Stimulated activated naive CD8-positive, alpha-beta T cell treated with anti-CD3 and anti-CD28 coated beads, Interleukin-15, amount 100 ng/mL, for 72 hours (primary cell): ENCODE data around the gene PLCB1.
"Not testable (repeated sequence)": the region's sequence is repeated elsewhere in the genome, so short reads cannot be mapped to it uniquely, and the experiment has no call there.

ENCODE experiments used
- ATAC-seq: fragments of 150-1000 bp; cut with Tn5 transposase; 2 replicates; pipeline ENCODE4 v1.10.0; 2021; ENCODE audit warnings: mild to moderate bottlenecking, moderate library complexity
- DNase-seq, 2 donors: peaks; one replicate each; pipeline ENCODE4 v3.0.0; 2021 to 2022
- H3K27ac Mint-ChIP-seq, 2 donors: one replicate each; pipeline ENCODE4 v1.8.0; 2022; ENCODE audit warnings: mild to moderate bottlenecking in 2 of 2, mixed read lengths in 2 of 2, moderate library complexity in 2 of 2
- H3K27me3 Mint-ChIP-seq: one replicate; pipeline ENCODE4 v1.8.0; 2022; ENCODE audit warnings: mixed read lengths
- H3K4me1 Mint-ChIP-seq: one replicate; pipeline ENCODE4 v1.8.0; 2022; ENCODE audit warnings: mild to moderate bottlenecking, mixed read lengths
- H3K4me3 Mint-ChIP-seq, 2 donors: one replicate each; pipeline ENCODE4 v1.8.0; 2022; ENCODE audit warnings: mild to moderate bottlenecking in 2 of 2, mixed read lengths in 2 of 2, moderate library complexity in 1 of 2
- H3K9me3 Mint-ChIP-seq, 2 donors: one replicate each; pipeline ENCODE4 v1.8.0; 2022; ENCODE audit warnings: mixed read lengths in 2 of 2

Gene PLCB1

DNA sequence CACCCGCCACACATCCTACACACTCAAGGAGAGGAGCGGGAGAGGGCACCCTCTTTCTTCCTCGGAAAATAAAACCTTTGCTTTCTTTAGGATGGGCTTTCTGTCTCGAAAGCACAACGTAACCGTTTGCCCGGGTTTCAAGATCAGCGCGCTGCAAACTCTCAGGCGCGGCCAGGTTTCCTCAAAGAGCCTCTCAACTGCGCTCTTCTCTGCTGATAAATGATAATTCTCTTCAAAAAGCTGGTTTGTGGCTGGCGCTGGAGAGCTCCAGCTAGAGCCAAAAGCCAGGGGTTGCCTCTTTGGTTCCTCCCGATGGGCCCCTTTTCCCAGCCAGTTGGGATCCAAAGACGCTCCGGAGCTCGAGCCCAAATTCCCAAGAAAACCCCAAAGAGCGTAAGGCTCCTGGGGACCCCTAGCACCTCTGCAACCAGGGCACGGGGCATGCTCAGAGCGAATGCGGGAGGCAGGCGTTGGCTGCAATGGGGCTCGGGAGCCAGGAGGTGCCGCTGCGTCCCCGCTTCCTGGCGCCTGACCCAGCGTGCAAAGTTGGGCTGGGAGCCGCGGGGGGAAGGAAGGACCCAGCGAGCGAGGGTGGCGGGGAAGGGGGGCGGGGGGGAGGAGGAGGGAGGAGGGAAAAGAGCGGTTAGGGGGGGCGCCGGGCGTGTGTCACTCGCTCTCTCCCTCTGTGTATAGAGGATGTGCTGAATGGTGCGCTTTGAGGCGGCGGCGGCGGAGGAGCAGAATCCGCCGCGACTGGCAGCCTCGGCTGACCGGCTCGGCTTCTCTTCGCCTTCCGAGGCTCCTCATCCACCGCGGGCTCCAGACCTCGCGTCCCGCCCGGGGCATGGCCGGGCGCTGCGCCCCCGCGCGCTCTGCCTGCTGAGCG is at the start of gene PLCB1:
TSS of gene PLCB1 (plus strand) at position 669 of the 886 bp plus-strand sequence. CDS start 386 bp downstream, outside the sequence.
- Mint-ChIP-seq H3K27ac (peak within 1 kb of the TSS in 1 of 2 donors; percentile 68), H3K4me1 (peaks cover 22% of the 10 kb centered on the region), H3K9me3 (no peaks in the 10 kb centered on the region), H3K4me3 (peak within 1 kb of the TSS; percentile 77 to 87), H3K27me3 (peaks cover 51% of the 10 kb centered on the region)
- peak; percentile 88 for ATAC-seq
- peak; percentile 81 to 82 for DNase-seq

DNA sequence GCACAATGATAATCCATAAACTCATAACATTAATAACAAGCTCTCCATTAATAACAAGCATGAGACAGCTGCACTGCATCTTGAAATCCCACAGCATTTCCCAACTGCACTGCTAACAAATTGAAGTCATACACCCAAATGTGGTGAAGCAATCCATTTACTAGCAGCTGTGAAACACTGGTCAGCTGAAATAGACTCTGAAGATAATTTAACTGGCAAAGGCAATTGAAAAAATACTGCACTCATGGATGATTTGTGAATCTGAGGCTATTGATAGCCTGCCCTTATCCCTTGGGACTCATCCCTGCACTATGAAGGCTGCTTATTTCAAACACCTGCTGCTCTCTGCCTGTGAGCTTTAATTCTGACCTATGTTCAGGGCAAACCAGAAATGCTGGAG is 49.1 kb upstream of the PLCB1 start:
- Mint-ChIP-seq H3K4me1 (no peaks in the 10 kb centered on the region), H3K4me3 (no peak overlapping the region), H3K9me3 (no peaks in the 10 kb centered on the region), H3K27ac (no peak overlapping the region), H3K27me3 (peaks cover 7% of the 10 kb centered on the region)
- DNase-seq, result no peak
- ATAC-seq, result no peak

DNA sequence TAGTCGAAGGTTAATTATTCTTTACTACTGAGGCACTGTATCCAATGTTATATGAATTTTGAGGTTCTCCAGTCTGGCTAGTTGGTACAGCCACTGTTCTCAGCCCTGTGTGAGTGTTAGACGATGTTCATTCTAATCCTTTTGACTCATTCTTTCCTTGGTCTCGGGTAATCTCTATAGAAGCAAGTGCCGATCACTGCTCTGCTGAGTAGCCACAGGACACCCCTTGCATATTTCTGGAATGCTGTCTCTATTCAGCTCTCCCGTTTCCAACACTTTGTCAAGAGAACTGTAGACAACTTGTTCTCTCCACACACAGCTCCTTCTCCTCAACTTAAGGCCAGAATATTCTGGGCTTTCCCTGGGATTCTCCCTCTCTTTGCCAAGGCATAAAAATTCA is 42.4 kb upstream of the PLCB1 start:
- H3K27ac Mint-ChIP-seq, result no peak overlapping the region
- no peak for DNase-seq
- ATAC-seq, result no peak
- H3K4me1 Mint-ChIP-seq, result no peaks in the 10 kb centered on the region
- no peaks in the 10 kb centered on the region for H3K9me3 Mint-ChIP-seq
- no peak overlapping the region for H3K4me3 Mint-ChIP-seq
- peaks cover 14% of the 10 kb centered on the region for H3K27me3 Mint-ChIP-seq

DNA sequence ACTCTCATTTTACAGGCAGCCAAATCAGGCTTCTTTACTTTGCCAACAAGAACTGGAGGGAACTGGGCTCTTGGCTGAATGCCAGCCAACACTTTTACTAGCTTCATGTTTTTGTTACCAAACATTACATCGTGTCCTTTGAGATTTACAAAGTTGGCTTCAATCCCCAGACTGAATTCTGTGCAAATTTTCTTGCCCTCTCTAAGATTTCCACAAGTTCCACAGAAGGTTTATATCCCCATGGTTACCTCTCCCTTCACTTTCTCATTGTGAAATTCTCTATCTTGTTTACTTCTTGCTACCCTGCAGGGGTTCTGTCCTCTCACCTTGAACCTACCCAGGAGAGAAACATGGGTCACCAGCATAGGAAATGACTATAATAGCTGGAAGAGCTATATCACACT is 37.6 kb upstream of the PLCB1 start:
- no peak for ATAC-seq
- no peak overlapping the region for H3K4me3 Mint-ChIP-seq
- no peaks in the 10 kb centered on the region for H3K9me3 Mint-ChIP-seq
- H3K4me1 Mint-ChIP-seq, result no peaks in the 10 kb centered on the region
- no peak for DNase-seq
- H3K27me3 Mint-ChIP-seq, result no peaks in the 10 kb centered on the region
- H3K27ac Mint-ChIP-seq, result no peak overlapping the region

DNA sequence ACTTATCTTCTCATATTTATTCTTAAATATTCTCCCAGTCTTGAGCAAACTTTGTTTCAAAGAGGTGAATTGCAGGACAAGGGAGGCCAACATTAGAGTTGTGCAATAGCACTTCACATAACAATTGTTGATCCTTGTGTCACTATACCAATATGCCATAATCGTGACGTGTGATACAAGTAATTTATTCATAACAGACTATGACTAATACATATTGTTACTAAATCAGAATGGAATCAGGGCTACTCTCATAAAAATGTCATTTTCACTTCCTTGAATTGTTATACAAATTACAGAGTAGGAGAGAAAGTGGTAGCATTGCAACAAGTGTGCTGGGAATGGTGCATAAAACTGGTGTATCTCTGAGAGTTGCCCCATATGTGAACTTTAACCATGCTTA is 37.2 kb upstream of the PLCB1 start:
- Mint-ChIP-seq H3K9me3 (no peaks in the 10 kb centered on the region), H3K27ac (no peak overlapping the region), H3K27me3 (no peaks in the 10 kb centered on the region), H3K4me3 (no peak overlapping the region), H3K4me1 (no peaks in the 10 kb centered on the region)
- no peak for ATAC-seq
- no peak for DNase-seq

DNA sequence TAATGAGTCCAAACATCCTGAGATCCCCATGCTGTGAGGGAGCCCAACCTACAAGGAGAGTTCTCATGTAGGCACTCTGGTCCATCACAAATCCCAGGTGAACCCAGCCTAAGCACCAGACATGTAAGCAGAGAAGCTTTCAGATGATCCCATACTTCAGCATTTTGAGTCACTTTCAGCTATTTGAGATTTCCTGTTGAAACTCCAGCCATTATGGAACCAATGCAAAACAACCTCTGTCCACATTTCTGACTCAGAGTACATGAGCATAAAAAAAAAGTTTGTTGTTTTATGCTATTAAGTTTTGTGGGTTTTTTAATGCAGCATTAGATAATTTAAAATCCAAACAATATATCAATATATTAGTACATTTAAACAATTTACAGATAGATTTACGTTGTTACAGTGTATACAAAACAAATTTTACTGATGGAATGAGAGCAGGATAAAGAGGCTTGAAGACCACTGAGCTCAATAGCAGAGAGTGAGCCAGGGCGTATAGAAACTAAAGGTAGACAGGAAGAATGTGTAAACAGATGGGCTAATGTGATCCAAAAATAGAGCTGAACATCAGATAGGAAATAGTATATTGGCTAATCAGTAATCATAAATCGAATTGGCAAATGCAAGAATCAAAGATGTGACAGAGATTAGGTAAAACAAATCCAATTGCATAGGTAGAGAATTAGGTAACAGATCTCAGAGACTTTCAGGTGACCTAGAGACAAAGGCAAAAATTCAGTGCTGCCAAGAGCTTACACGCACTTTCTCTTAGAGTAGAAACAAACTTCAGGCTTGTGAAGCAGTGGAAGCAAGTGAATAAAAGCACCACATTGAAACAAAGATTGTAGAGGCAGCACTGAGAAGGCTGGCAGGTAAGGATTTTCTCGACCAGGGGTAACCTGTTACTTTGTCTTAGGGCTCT is 36.2 kb upstream of the PLCB1 start:
- DNase-seq (no peak), ATAC-seq (no peak)
- H3K27me3 Mint-ChIP-seq, result peaks cover 6% of the 10 kb centered on the region
- no peaks in the 10 kb centered on the region for H3K9me3 Mint-ChIP-seq
- no peak overlapping the region for H3K27ac Mint-ChIP-seq
- H3K4me3 Mint-ChIP-seq, result no peak overlapping the region
- H3K4me1 Mint-ChIP-seq, result no peaks in the 10 kb centered on the region

DNA sequence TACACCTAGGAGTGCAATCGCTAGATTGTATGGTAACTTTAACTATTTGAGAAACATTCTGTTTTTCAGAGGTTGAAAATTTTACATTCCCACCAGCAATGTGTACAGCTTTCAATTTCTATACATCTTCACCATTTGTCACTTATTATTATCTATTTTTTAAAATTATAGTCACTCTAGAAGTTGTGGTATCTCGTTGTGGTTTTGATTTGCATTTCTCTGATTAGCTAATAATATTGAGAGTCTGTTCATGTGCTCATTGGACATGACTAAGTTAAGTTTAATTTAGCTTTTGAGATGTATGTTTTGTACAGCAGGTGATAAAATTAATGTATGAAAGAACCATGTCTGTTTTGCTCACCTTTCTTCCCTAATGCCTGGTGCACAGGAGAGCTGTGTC is 34.8 kb upstream of the PLCB1 start:
- Mint-ChIP-seq H3K27ac (no peak overlapping the region), H3K4me3 (no peak overlapping the region), H3K27me3 (peaks cover 8% of the 10 kb centered on the region), H3K4me1 (no peaks in the 10 kb centered on the region), H3K9me3 (no peaks in the 10 kb centered on the region)
- DNase-seq (no peak), ATAC-seq (no peak)

DNA sequence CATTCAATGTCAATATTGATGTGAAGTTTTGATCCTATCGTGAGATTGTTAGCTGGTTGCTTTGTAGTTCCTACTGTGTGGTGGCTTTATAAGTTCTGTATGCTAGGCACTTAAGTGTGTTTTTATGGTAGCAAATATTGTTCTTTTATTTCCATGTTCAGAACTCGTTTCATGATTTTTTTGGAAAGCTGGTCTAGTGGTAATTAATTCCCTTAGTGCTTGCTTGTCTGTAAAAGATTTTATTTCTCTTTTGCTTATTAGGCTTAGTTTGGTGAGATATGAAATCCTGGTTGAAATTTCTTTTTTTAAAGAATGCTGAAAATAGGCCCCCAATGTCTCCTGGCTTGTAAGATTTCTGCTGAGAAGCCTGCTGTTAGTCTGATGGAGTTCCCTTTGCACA is 27.8 kb upstream of the PLCB1 start:
- DNase-seq, result no peak
- no peak overlapping the region for H3K27ac Mint-ChIP-seq
- H3K4me3 Mint-ChIP-seq, result no peak overlapping the region
- no peaks in the 10 kb centered on the region for H3K4me1 Mint-ChIP-seq
- peaks cover 23% of the 10 kb centered on the region for H3K27me3 Mint-ChIP-seq
- peaks cover 13 to 25% of the 10 kb centered on the region in 2 donors for H3K9me3 Mint-ChIP-seq
- no peak for ATAC-seq

DNA sequence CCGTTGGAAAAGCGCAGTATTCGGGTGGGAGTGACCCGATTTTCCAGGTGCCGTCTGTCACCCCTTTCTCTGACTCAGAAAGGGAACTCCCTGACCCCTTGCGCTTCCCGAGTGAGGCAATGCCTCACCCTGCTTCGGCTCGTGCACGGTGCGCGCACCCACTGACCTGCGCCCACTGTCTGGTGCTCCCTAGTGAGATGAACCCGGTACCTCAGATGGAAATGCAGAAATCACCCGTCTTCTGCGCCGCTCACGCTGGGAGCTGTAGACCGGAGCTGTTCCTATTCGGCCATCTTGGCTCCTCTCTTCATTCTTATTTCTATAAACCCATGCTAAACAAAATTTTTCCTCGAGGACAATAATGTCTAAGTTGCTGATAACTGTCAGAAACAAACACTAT is 17.5 kb upstream of the PLCB1 start:
- H3K4me1 Mint-ChIP-seq, ATAC-seq, DNase-seq, H3K27me3 Mint-ChIP-seq, H3K9me3 Mint-ChIP-seq, H3K4me3 Mint-ChIP-seq, H3K27ac Mint-ChIP-seq: not testable (repeated sequence)

DNA sequence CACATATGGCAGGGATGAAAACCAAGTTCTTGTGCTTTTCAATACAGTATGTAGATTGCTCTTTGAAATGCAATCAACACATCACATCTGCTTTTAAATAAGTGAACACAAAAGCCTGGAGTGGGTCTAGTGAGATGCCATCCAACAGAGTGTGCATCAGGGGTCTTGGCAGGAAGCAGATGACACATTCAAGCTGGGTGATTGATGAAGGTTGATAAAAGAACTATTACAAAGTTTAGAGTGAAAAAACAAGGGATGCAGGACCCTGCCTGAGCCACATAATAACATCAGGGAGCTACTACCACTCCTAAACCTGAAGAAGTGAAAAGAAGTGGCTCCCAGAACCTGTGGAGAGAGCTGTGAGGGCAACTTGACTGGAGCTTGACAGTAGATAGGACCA is 16.6 kb upstream of the PLCB1 start:
- no peak for ATAC-seq

DNA sequence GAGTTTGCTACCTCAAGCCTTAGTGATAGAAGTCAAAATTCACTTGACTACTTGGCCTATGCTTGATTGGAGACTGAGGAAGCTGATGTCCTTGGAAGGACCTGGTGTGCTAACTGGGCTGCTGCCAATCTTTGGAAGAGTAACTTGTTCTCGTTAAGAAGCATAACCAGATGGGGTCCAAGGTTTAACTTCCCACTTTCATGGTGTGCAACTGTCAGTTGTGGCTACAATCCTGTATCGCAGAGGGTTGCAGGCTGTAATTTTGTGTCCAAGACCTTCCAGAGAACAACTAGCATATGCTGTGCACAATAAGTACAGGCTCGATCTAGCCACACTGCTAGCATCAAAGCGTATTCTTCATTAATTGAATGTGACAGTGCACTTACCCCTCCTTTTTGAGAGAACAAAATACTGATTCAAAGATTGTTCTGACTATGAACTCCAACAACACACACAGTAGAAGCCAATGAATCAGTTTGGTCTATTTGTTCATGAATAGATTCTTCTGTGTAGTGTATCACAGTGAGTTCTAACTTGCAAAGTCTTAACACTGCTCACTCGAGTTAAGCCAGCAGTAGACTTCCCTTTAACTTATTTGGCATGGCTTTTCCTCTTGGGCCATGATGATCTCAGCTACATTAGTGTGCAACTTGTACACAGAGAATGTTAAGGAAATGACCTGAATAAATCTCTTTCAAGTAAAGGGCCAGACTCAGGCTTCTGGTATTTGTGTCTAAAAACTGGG is 15.8 kb upstream of the PLCB1 start:
- no peaks in the 10 kb centered on the region for H3K9me3 Mint-ChIP-seq
- DNase-seq (no peak), ATAC-seq (no peak)
- no peak overlapping the region for H3K27ac Mint-ChIP-seq
- H3K27me3 Mint-ChIP-seq, result peaks cover 5% of the 10 kb centered on the region
- no peaks in the 10 kb centered on the region for H3K4me1 Mint-ChIP-seq
- H3K4me3 Mint-ChIP-seq, result no peak overlapping the region

More for the DNA sequence above, 16.6 kb upstream of the PLCB1 start:
- Mint-ChIP-seq H3K4me1 (no peaks in the 10 kb centered on the region), H3K4me3 (no peak overlapping the region), H3K27ac (peak overlapping the region in 1 of 2 donors; percentile 46), H3K9me3 (no peaks in the 10 kb centered on the region), H3K27me3 (no peaks in the 10 kb centered on the region)
- no peak for DNase-seq

DNA sequence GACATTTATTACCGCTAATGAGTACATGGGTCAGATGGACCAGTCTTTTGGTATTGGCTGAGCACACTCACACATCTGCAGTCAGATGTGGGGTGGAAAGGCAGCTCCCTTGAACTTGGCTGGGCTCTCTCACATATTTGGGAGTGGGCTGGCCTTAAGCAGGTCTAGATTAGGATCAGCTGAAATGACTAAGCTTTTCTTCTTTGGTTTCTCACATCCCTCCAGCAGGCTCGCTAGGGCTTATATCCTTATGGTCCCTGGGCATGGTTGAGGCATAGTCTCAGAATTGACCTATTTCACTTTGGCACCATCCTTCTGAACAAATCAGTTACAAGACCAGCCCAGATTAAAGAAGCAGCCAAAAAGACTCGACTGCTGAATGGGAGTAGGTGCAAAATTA is 14.4 kb upstream of the PLCB1 start:
- H3K4me3 Mint-ChIP-seq, result no peak overlapping the region
- no peak for ATAC-seq
- no peaks in the 10 kb centered on the region for H3K9me3 Mint-ChIP-seq
- DNase-seq, result no peak
- peaks cover 5% of the 10 kb centered on the region for H3K27me3 Mint-ChIP-seq
- no peak overlapping the region for H3K27ac Mint-ChIP-seq
- no peaks in the 10 kb centered on the region for H3K4me1 Mint-ChIP-seq

DNA sequence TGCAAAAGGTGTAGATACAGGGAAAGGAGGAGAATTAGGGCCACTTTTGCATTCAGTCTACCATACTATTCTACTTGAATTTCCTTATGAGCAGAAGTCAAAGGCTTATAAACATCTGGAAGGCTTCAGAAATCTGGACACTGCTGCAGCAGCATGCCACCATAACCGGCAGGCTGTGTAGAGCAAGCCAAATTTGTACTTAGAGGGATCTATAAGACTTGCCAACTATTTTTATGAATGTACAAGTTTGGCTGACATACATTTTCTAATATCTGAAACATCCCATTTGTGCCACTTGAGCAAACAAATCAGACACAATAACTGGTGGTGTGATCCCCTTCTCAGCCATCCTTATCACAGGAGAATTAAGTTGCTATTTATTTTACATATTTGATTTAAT is 14.0 kb upstream of the PLCB1 start:
- Mint-ChIP-seq H3K4me1 (no peaks in the 10 kb centered on the region), H3K27me3 (peaks cover 5% of the 10 kb centered on the region), H3K4me3 (no peak overlapping the region), H3K9me3 (no peaks in the 10 kb centered on the region), H3K27ac (no peak overlapping the region)
- ATAC-seq (no peak), DNase-seq (no peak)

DNA sequence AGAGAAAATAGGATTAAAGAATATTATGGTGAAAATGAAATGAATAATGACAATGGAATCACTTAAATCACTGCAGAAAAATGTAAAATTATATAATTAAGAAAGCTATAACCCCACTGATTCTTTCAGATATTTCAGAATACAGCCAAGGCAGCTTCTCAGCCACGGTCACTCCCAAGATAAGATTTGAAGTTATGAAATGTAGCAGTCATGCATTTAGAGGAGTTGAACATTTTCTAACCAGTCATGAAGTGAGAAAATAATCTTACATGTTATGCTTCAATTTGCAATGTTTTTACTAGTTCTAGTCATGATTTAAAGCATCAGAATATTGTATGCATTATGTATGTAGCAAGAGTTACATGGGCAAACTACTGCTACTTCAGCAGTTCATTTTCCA is 13.3 kb upstream of the PLCB1 start:
- ATAC-seq (no peak), DNase-seq (no peak)
- Mint-ChIP-seq H3K4me3 (no peak overlapping the region), H3K4me1 (no peaks in the 10 kb centered on the region), H3K27me3 (peaks cover 5% of the 10 kb centered on the region), H3K27ac (no peak overlapping the region), H3K9me3 (no peaks in the 10 kb centered on the region)

DNA sequence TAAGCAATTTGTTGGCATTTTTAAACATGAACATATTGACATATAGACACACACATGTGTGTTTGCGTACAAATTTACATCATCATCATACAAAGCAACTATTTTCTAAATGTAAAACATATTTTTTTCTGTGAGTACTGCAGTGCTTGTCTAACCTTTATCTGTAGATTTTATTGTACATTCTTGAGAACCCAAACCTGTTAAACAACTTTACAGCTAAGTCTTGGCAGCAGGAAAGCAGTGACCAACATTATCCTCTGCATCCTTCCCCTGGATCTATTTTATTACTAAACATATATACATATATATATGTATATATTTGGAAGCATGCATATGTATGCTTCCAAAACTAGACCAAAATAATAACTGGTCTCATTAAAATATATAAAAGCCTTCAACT is 10.4 kb upstream of the PLCB1 start:
- Mint-ChIP-seq H3K4me3 (no peak overlapping the region), H3K27ac (no peak overlapping the region), H3K27me3 (peaks cover 23% of the 10 kb centered on the region), H3K4me1 (no peaks in the 10 kb centered on the region), H3K9me3 (no peaks in the 10 kb centered on the region)
- ATAC-seq (no peak), DNase-seq (no peak)
